GM18867 (cell line): ENCODE measurements around the gene ESYT3.

ENCODE experiments used
- ATAC-seq: cut with Tn5 transposase; IDR thresholded peaks from one replicate; pipeline ENCODE4 v1.9.1; 2021; ENCODE audit warnings: mild to moderate bottlenecking, moderate library complexity; ENCODE audit not compliant: unreplicated experiment

The ESYT3 gene, protein sequence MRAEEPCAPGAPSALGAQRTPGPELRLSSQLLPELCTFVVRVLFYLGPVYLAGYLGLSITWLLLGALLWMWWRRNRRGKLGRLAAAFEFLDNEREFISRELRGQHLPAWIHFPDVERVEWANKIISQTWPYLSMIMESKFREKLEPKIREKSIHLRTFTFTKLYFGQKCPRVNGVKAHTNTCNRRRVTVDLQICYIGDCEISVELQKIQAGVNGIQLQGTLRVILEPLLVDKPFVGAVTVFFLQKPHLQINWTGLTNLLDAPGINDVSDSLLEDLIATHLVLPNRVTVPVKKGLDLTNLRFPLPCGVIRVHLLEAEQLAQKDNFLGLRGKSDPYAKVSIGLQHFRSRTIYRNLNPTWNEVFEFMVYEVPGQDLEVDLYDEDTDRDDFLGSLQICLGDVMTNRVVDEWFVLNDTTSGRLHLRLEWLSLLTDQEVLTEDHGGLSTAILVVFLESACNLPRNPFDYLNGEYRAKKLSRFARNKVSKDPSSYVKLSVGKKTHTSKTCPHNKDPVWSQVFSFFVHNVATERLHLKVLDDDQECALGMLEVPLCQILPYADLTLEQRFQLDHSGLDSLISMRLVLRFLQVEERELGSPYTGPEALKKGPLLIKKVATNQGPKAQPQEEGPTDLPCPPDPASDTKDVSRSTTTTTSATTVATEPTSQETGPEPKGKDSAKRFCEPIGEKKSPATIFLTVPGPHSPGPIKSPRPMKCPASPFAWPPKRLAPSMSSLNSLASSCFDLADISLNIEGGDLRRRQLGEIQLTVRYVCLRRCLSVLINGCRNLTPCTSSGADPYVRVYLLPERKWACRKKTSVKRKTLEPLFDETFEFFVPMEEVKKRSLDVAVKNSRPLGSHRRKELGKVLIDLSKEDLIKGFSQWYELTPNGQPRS

DNA sequence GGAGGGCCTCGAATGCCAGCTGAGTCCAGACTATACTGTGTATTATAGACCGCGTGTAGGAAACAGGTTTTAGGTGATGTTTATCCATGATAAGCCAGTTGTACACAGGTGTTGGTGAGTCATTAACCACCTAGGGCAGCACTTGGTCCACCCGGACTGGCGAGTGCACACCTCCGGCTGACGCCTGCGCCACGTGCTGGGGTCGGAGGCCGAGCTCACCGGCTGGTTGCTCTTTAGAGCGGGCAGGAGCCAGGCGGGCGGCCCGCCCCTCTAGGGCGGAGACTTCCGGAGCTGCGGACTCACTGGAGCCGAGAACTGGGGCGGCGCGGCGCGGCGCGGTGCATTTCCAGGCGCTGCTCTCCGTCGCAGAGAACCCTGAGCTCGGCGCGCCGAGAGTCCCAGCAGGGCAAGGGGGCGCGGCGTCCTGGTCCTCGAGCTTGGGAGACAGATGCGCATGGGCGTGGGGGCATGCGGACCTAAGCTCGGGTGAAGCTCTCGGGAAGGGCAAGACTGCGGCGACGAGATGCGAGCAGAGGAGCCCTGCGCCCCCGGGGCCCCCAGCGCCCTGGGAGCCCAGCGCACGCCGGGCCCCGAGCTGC lies at the start of gene ESYT3:
Gene ESYT3, plus strand, starts transcription at position 341 of the 599 bp plus-strand sequence. Its CDS starts 183 bp downstream, at position 524.
- ATAC-seq: no peak

- no peak for ATAC-seq
Measured at GRCh38 chr3:138384976-138385375, 49.4 kb upstream of the ESYT3 start.

DNA sequence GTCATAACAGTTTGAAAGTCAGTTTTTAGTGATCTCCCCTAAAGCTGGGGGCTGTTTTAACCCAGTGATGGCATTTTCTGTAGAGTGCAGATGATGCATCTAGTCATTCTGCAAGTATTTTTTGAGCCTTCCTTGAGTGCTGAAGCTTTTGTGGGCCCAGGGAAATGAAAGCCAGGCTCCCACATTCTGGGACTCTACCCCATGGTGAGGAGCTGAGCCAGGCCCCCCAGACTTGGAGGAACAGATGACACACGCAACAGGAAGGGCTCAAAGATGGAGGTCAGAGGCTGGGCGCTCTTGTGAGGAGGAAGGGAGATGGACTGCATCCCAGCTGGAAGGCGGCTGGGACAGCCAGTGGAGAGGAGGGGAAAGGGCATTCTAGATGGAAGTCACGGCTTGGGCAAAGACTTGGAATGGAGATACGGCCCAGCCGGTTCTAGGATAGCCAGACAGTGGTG lies 45.2 kb upstream of the ESYT3 start:
- ATAC-seq: no peak

- ATAC-seq: no peak
Measured at GRCh38 chr3:138389841-138390581, 44.4 kb upstream of the ESYT3 start.

GRCh38 chr3:138390582-138390932 lies 43.9 kb upstream of the ESYT3 start:
- ATAC-seq: no peak

GRCh38 chr3:138394156-138394555 lies 40.3 kb upstream of the ESYT3 start:
- ATAC-seq: no peak

DNA sequence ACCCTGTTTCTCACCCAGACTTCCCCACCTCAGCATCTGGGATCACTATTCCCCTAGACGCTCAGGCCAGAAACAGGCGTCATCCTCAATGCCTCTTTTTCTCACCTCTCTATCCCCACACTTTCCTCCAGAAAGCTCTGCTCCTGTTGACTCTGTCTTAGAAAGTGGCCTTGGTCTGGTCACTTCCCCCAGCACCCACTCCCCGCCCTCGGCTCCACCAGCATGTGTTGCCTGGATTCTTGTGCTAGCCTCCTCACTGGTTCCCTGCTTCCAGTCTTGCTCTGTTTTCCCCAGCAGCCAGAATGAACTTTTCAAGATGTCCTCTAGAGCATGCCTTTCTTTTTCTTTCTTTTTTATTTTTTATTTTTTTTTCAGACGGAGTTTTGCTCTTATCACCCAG lies 39.7 kb upstream of the ESYT3 start:
- ATAC-seq: no peak

DNA sequence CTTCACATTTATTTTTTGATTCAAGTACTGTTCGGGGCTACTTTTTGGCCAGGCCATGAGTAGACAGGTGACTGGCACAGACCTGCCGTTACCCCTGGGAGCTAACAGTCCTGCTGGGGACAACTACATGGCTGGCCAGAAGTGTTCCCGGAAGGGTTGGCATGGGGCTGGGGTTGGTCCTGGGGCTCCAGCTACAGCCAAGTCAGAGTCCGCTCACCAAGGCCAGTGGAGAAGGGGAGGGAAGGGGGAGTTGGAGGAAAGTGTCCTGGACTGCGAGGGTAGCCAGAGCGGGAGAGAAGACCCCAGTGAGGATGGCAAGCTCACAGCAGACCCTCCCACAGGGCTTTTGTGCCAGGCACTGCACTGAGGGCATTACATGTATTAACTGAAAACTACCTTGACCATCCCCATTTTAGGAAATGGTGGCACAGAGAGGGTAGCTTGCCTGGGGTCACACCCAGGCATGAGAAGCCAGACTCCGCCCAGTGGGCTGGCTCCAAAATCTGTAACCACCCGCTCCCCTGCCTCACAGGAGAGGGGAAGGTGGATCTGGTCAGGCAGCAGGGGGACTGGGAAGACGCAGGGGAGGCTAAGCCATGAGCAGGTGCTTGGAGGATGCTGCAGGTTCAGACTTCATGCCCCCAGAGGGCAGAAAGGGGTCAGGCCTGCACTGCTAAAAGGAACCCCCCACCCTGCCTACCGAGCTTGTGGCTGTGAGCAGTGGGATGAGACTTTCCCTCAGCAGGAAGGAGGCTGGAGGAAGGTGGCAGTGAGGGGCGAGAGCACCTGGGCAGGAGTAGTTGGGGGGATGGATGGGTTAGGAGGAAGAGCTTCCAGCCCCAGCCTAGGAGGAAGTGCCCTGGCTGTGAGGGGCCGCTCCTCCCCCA lies 38.3 kb upstream of the ESYT3 start:
- ATAC-seq: no peak

- ATAC-seq: no peak
Measured at GRCh38 chr3:138396752-138397410, 37.5 kb upstream of the ESYT3 start.

DNA sequence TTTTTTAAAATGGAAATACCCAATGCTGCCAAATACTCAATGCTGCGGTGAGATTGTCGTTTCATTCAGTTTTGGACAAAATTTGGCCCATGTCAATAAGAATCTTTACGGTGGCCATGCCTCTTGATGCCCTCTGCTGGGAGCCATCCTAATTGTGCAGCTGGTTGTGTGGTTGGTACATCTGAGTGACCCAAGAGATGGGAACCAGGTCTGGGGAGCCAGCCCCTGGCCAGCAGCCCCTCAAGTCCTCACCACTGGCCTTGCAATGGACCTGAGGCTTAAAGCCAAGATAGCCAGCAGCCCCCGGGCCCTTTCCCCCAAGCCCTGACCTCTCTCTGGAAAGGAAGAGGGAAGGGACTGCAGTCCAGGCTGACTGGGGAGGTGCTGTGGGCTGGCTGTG lies 36.4 kb upstream of the ESYT3 start:
- no peak for ATAC-seq

DNA sequence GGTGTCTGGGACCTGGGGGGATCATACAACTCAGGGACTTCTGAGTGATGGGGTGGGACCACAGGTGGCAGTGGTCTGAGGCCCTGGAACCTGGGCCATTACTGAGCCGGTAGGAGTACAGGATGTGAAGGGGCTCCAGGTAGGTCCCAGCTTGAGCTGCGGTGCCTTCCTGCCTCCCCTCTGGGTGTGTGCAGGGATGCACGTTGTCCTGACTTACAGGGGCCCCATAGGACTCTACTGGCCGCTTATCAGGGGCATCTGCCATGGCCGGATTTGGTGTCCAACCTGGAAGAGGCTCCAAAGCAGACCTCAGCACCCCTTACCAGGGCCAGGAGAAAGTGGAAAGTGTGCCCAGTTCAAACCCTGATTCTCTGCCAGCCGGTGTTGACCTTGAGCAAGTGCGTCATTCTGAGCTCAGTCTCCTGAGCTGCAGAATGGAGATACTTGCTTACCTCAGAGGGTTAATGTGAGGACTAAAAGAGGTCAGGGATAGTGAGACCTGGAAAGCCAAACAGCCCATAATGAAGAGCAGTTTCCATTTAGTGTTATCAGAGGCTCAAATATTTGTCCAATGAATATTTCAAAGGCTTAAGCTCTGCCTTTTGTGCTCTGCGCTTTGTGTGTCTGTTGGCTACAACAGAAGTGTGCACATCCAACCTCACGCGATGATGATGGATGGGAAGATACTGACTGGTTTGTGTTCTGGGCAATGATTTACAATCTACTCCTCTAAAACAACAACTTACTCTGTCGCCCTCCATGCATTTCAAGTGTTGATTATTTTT lies 35.4 kb upstream of the ESYT3 start:
- ATAC-seq: no peak

DNA sequence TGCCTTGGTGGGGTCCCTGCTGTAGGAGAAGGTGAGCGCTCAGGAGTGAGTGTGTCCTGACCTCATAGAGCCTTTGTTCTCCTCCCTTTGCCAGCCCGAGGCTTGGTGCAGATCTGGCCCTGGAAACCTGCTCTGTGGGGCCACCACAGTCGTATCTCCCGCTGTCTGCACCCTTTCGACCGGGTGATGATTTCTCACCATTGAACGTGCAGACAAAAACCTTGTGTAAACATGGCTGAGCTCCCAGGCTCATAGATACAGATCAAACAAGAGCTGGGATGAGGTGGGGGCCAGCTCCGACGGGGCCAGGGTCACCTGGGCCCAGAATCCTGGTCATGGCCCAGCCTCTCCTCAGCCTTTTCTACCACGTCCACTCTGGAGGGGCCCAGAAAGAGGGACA lies 34.6 kb upstream of the ESYT3 start:
- ATAC-seq: no peak

DNA sequence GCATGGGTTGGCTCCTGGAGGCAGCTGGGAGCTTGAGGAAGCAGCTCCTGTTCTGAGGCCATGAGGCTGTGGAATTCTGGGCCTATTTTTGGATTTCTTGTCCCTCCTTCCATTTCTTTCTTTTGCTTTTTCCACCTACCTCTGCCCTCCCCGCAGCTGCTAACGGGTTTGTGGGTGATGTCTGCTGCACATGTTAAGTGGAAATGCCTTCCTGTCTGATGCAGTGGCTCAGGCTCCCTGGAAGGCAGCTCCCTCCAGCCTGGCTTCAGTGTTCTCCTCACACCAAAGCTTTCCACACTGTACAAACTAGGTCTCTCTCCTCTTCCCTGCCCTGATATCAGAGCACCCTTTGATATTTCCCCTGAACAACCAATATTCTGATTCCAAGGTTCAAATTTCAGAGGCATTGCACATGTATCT lies 33.8 kb upstream of the ESYT3 start:
- ATAC-seq: no peak

GRCh38 chr3:138401834-138402233 lies 32.6 kb upstream of the ESYT3 start:
- ATAC-seq: no peak

GRCh38 chr3:138404121-138404520 lies 30.3 kb upstream of the ESYT3 start:
- no peak for ATAC-seq

GRCh38 chr3:138405001-138405400 lies 29.4 kb upstream of the ESYT3 start:
- ATAC-seq: no peak

DNA sequence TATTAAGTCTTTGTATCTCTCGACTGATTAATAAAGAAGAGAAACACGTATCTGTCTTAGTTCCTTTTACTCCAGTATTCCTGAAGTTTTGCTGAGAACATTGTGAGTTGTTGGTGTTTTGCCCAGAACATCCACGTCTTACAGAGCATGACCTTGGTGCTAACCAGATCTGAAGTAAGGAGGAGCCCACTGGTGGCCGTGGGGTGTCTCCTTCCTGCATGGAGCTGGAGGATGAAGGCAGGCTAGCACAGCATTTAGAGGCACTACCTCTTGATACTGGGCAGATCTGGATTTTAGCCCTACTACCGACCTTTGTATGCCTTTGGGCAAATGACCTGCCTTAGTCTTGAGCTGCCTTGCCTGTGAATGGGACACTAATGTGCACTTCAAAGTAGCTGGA lies 28.9 kb upstream of the ESYT3 start:
- ATAC-seq: no peak

- ATAC-seq: no peak
Measured at GRCh38 chr3:138406606-138407005, 27.8 kb upstream of the ESYT3 start.
